K562 (cell line): ENCODE data around the gene UBE2QL1.

Source experiments
- CTCF ChIP-seq, 3 experiments: IDR thresholded peaks in 2 of 3; conservative IDR thresholded peaks in 1 of 3; 2 replicates each; pipeline ENCODE4 v1.5.1; 2011 to 2012; ENCODE audit warnings: low read length in 3 of 3, mild to moderate bottlenecking in 3 of 3, control low read depth in 2 of 3, improper control_type of control experiment in 1 of 3, inconsistent platforms in 1 of 3, low read depth in 1 of 3, mixed read lengths in 1 of 3, moderate library complexity in 1 of 3; ENCODE audit not compliant: insufficient read depth in 2 of 3
- JUND ChIP-seq, 2 experiments: IDR thresholded peaks; 2 replicates in 1 of 2; 3 replicates in 1 of 2; pipeline ENCODE4 v1.6.1; 2011; ENCODE audit warnings: borderline replicate concordance in 2 of 2, low read depth in 2 of 2, low read length in 2 of 2, improper control_type of control experiment in 1 of 2, missing biosample characterization in 1 of 2, missing genetic modification characterization in 1 of 2, missing genetic modification reagents in 1 of 2
- TF ChIP-seq, protein P1 (sequence below), 3 experiments: fragments of 200-800 bp in 1 of 3; fragments of 250-450 bp in 1 of 3; fragments of 450-650 bp in 1 of 3; sonication (Bioruptor Pico) in 1 of 3; sonication (Bioruptor generic) in 1 of 3; formaldehyde crosslinking in 1 of 3; IDR thresholded peaks; 2 replicates each; pipeline versions ENCODE4 v1.6.1 to v1.8.0; 2016 to 2022; ENCODE audit warnings: mild to moderate bottlenecking in 2 of 3, missing genetic modification characterization in 2 of 3, missing compliant biosample characterization in 1 of 3, moderate library complexity in 1 of 3

DNA sequence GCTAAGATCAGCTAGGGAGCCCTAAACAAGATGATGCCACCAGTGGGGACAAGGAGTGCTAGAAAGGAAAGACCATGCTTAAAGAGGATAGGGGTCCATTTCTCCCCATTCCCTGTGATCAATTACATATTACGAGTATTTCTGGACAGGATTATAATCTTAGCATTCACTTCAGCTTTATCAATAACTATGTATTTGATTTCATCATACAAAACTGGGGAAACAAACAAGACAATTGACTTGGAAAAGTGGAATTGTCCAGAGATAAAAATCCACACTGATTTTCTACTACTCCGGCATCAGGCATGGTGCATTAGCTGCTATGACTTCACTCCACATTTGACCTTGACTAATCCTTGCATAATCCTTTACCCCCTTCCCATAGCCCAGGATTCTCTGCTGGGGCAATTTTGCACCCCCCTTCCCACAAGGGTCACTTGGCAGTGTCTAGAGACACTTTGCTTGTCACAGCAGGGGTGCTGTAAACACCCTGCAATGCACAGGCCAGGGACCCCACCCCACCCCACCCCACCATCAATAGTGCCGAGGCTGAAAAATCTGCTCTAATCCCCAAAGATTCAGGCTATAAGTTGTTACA, 29.9 kb upstream of the UBE2QL1 start:
- TF ChIP-seq JUND (IDR thresholded peaks at IDR 0.05; ENCODE audit: borderline replicate concordance, low read depth, low read length) (no peak), JUND (tag; IDR thresholded peaks at IDR 0.05; ENCODE audit: borderline replicate concordance, low read depth, low read length) (no peak), CTCF (IDR thresholded peaks at IDR 0.05 in 2 of 3, conservative IDR thresholded peaks at IDR 0.05 in 1 of 3; ENCODE audit: insufficient read depth in 2 of 3, low read depth in 1 of 3, low read length in 3 of 3) (no peak)
- TF ChIP-seq, protein P1, sequence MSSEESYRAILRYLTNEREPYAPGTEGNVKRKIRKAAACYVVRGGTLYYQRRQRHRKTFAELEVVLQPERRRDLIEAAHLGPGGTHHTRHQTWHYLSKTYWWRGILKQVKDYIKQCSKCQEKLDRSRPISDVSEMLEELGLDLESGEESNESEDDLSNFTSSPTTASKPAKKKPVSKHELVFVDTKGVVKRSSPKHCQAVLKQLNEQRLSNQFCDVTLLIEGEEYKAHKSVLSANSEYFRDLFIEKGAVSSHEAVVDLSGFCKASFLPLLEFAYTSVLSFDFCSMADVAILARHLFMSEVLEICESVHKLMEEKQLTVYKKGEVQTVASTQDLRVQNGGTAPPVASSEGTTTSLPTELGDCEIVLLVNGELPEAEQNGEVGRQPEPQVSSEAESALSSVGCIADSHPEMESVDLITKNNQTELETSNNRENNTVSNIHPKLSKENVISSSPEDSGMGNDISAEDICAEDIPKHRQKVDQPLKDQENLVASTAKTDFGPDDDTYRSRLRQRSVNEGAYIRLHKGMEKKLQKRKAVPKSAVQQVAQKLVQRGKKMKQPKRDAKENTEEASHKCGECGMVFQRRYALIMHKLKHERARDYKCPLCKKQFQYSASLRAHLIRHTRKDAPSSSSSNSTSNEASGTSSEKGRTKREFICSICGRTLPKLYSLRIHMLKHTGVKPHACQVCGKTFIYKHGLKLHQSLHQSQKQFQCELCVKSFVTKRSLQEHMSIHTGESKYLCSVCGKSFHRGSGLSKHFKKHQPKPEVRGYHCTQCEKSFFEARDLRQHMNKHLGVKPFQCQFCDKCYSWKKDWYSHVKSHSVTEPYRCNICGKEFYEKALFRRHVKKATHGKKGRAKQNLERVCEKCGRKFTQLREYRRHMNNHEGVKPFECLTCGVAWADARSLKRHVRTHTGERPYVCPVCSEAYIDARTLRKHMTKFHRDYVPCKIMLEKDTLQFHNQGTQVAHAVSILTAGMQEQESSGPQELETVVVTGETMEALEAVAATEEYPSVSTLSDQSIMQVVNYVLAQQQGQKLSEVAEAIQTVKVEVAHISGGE (CRISPR knock-in tag; IDR thresholded peaks at IDR 0.05), result no peak
